Pulmonary artery endothelial cell (primary cell): ENCODE data around the gene OMD. TPM values are rescaled to one million over a fixed set of nuclear protein-coding genes. Genes with fewer than 3 reads are reported as not detected.

Experiments
- DNase-seq: peaks from one replicate; pipeline ENCODE4 v3.0.0-alpha.2; 2011; ENCODE audit warnings: low read depth, low spot score
- total RNA-seq: library from RNA; depleted of rRNA; stranded (reverse); fragments of >200 nt; gene quantifications from 2 replicates; pipeline ENCODE4 v1.2.3, GENCODE V29; 2014

The OMD gene
- total RNA-seq, 1 donor from 2014 or later, result 0.07 TPM

GRCh38 chr9:92369075-92369474, 55.2 kb downstream of the OMD start:
- no peak for DNase-seq

Other genes starting within 250 kb of the OMD start
- gene IARS1, start 130.8 kb downstream of the OMD start, total RNA-seq, result 227 and 241 TPM in 2 replicates
- 20.4 and 29.6 TPM in 2 replicates for gene NOL8, start 99.1 kb downstream of the OMD start, total RNA-seq
- 5.3 and 7.2 TPM in 2 replicates for gene CENPP, start 98.5 kb downstream of the OMD start, total RNA-seq
- not detected in 2 replicates for gene OGN, start 19.9 kb downstream of the OMD start, total RNA-seq
- 0.07 and 0.11 TPM in 2 replicates for gene ASPN, start 58.0 kb upstream of the OMD start, total RNA-seq
- gene ECM2, start 111.5 kb upstream of the OMD start, total RNA-seq, result 0.13 and 0.18 TPM in 2 replicates
- 26.0 and 29.8 TPM in 2 replicates for gene IPPK, start 245.7 kb upstream of the OMD start, total RNA-seq